ENCODE measurements around the gene IGSF21. TPM values are rescaled to one million over a fixed set of nuclear protein-coding genes. Genes with fewer than 3 reads are reported as not detected.

Gene IGSF21
- total RNA-seq, 2 donors from 2014 or later = 0.37 to 0.40 TPM

- Histone ChIP-seq H3K9ac (ENCODE audit: low read depth in 2 of 2, low read length in 2 of 2) (no peak overlapping the region), H3K4me3 (no peak overlapping the region), H3K4me1 (no peaks in the 10 kb centered on the region), H3K9me3 (no peaks in the 10 kb centered on the region), H3K36me3 (no peaks in the 10 kb centered on the region), H3K27me3 (no peaks in the 10 kb centered on the region), H3K27ac (no peak overlapping the region)
- intact Hi-C loops (cut with DNase I) = no loop called here
- DNase-seq = no peak
- TF ChIP-seq, protein P1, sequence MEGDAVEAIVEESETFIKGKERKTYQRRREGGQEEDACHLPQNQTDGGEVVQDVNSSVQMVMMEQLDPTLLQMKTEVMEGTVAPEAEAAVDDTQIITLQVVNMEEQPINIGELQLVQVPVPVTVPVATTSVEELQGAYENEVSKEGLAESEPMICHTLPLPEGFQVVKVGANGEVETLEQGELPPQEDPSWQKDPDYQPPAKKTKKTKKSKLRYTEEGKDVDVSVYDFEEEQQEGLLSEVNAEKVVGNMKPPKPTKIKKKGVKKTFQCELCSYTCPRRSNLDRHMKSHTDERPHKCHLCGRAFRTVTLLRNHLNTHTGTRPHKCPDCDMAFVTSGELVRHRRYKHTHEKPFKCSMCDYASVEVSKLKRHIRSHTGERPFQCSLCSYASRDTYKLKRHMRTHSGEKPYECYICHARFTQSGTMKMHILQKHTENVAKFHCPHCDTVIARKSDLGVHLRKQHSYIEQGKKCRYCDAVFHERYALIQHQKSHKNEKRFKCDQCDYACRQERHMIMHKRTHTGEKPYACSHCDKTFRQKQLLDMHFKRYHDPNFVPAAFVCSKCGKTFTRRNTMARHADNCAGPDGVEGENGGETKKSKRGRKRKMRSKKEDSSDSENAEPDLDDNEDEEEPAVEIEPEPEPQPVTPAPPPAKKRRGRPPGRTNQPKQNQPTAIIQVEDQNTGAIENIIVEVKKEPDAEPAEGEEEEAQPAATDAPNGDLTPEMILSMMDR (IDR thresholded peaks at IDR 0.05) = no peak
Observed at GRCh38 chr1:18312961-18313360, 205.4 kb downstream of the IGSF21 start.

- Histone ChIP-seq H3K27me3 (no peaks in the 10 kb centered on the region), H3K4me3 (no peak overlapping the region), H3K9me3 (no peaks in the 10 kb centered on the region), H3K36me3 (no peaks in the 10 kb centered on the region), H3K27ac (no peak overlapping the region), H3K4me1 (no peaks in the 10 kb centered on the region), H3K9ac (ENCODE audit: low read depth in 2 of 2, low read length in 2 of 2) (no peak overlapping the region)
- TF ChIP-seq, protein P1 (IDR thresholded peaks at IDR 0.05) = no peak
- intact Hi-C loops (cut with DNase I) = no loop called here
- no peak for DNase-seq
Observed at GRCh38 chr1:18313523-18313922, 205.9 kb downstream of the IGSF21 start.

DNA sequence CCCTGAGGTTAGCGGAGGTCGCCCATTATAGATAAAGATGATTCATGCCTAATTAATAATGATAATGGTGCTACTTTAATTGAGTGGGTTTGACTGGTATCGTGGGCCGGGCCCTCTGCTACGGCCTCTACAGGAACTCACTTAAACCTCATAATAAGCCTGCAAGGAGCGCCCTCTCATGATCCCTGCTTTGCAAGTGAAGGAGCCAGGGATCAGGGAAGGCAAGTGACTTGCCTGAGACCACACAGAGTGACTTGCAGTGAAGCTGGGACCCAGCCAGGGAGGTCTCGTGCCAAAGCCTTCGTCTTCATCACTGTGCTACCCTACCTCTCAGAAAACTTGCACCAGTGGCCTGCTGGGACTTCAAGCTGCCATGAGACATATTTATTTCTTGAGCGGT, 206.8 kb downstream of the IGSF21 start:
- intact Hi-C loops (cut with DNase I) = no loop called here
- H3K9me3 ChIP-seq = no peaks in the 10 kb centered on the region
- H3K9ac ChIP-seq (ENCODE audit: low read depth in 2 of 2, low read length in 2 of 2) = no peak overlapping the region
- no peaks in the 10 kb centered on the region for H3K36me3 ChIP-seq
- H3K27ac ChIP-seq = no peak overlapping the region
- TF ChIP-seq, protein P1 (IDR thresholded peaks at IDR 0.05) = no peak
- no peaks in the 10 kb centered on the region for H3K27me3 ChIP-seq
- H3K4me3 ChIP-seq = no peak overlapping the region
- H3K4me1 ChIP-seq = no peaks in the 10 kb centered on the region
- no peak for DNase-seq

GRCh38 chr1:18315449-18315848, 207.9 kb downstream of the IGSF21 start:
- Histone ChIP-seq H3K36me3 (no peaks in the 10 kb centered on the region), H3K27me3 (no peaks in the 10 kb centered on the region), H3K9me3 (no peaks in the 10 kb centered on the region), H3K4me3 (no peak overlapping the region), H3K4me1 (no peaks in the 10 kb centered on the region), H3K27ac (no peak overlapping the region), H3K9ac (ENCODE audit: low read depth in 2 of 2, low read length in 2 of 2) (no peak overlapping the region)
- TF ChIP-seq, protein P1 (IDR thresholded peaks at IDR 0.05) = no peak
- intact Hi-C loops (cut with DNase I) = no loop called here
- DNase-seq = no peak

- Histone ChIP-seq H3K9ac (ENCODE audit: low read depth in 2 of 2, low read length in 2 of 2) (no peak overlapping the region), H3K4me3 (no peak overlapping the region), H3K27me3 (no peaks in the 10 kb centered on the region), H3K4me1 (no peaks in the 10 kb centered on the region), H3K9me3 (no peaks in the 10 kb centered on the region), H3K27ac (no peak overlapping the region), H3K36me3 (no peaks in the 10 kb centered on the region)
- intact Hi-C loops (cut with DNase I) = no loop called here
- TF ChIP-seq, protein P1 (IDR thresholded peaks at IDR 0.05) = no peak
- no peak for DNase-seq
Observed at GRCh38 chr1:18316764-18317163, 209.2 kb downstream of the IGSF21 start.

- Histone ChIP-seq H3K27me3 (no peaks in the 10 kb centered on the region), H3K9ac (ENCODE audit: low read depth in 2 of 2, low read length in 2 of 2) (no peak overlapping the region), H3K4me3 (no peak overlapping the region), H3K4me1 (no peaks in the 10 kb centered on the region), H3K9me3 (no peaks in the 10 kb centered on the region), H3K36me3 (no peaks in the 10 kb centered on the region), H3K27ac (no peak overlapping the region)
- intact Hi-C loops (cut with DNase I) = no loop called here
- TF ChIP-seq, protein P1 (IDR thresholded peaks at IDR 0.05) = no peak
- DNase-seq = no peak
Observed at GRCh38 chr1:18319099-18319498, 211.5 kb downstream of the IGSF21 start.
